ENCODE results near the gene ADGRG7. TPM values are rescaled to one million over a fixed set of nuclear protein-coding genes. Genes with fewer than 3 reads are reported as not detected.
A peak's percentile ranks its signal among the peaks of the same experiment; 100 is the strongest.

Gene ADGRG7
- total and polyA plus RNA-seq, 9 of the 15 experiments (the other 6 are each of a cell fraction or from before 2014, with no cell fraction given), result 0.03 TPM; not detected in 7

GRCh38 chr3:100574536-100574935 lies 34.9 kb upstream of the ADGRG7 start:
- Histone ChIP-seq H3K27me3 (ENCODE audit: control insufficient read depth in 2 of 2, insufficient read depth in 2 of 2, low read length in 2 of 2) (no peaks in the 10 kb centered on the region), H3K9me1 (ENCODE audit: control insufficient read depth, insufficient read depth, low read length) (no peaks in the 10 kb centered on the region), H3K9me3 (replicated peaks; ENCODE audit: control insufficient read depth, insufficient read depth, low read depth, low read length) (no peaks in the 10 kb centered on the region), H3K27ac (ENCODE audit: extremely low read depth, low read depth, low read length) (no peak overlapping the region), H3K9ac (ENCODE audit: insufficient read depth in 1 of 2, low read depth in 2 of 2, low read length in 2 of 2) (no peak overlapping the region), H3K4me2 (ENCODE audit: insufficient read depth, low read length) (no peak overlapping the region), H3K79me2 (ENCODE audit: control insufficient read depth, insufficient read depth, low read length) (no peaks in the 10 kb centered on the region), H3K4me3 (no peak overlapping the region), H4K20me1 (replicated peaks; ENCODE audit: control insufficient read depth, insufficient read depth, low read length) (no peaks in the 10 kb centered on the region), H2AFZ (ENCODE audit: low read depth, low read length) (no peak overlapping the region), H3K4me1 (replicated peaks in 1 of 2; ENCODE audit: control insufficient read depth in 2 of 2, insufficient read depth in 2 of 2, low read length in 2 of 2) (no peaks in the 10 kb centered on the region), H3K36me3 (ENCODE audit: control insufficient read depth, insufficient read depth, low read length) (no peaks in the 10 kb centered on the region)
- ATAC-seq (no peak), FAIRE-seq (no peak), DNase-seq (ENCODE audit: extremely low read depth in 1 of 4, low spot score in 3 of 4) (no peak)
- POLR2A ChIA-PET, result interaction anchor here (1.2 kb wide), 1 partner anchor 136 kb away, joined by 3 read pairs; no protein-coding TSS in a partner anchor
- intact Hi-C loops (cut with micrococcal nuclease), result no loop called here
- 33% methylated on average over 3 of the region's 3 CpGs for WGBS (ENCODE audit: insufficient coverage, low coverage, missing lambda C conversion rate)
- in situ Hi-C loops (cut with MboI), result no loop called here
- no TSS peak for BruUV-seq (replicated peaks)
- CTCF ChIA-PET (ENCODE audit: low intra/inter-chr PET ratio), result no interaction called here
- TF ChIP-seq LCOR (CRISPR knock-in tag; IDR thresholded peaks at IDR 0.05) (no peak), NFIC (IDR thresholded peaks at IDR 0.05) (peak; percentile 95), NFIX (CRISPR knock-in tag; IDR thresholded peaks at IDR 0.05; ENCODE audit: low read depth) (peak; percentile 87), RAD51 (IDR thresholded peaks at IDR 0.05; ENCODE audit: borderline replicate concordance, low read depth) (no peak)

- no peak for ATAC-seq
- H3K79me2 ChIP-seq (ENCODE audit: control insufficient read depth, insufficient read depth, low read length), result no peaks in the 10 kb centered on the region
- H3K9me1 ChIP-seq (ENCODE audit: control insufficient read depth, insufficient read depth, low read length), result no peaks in the 10 kb centered on the region
- POLR2A ChIA-PET, result interaction anchor here (1.2 kb wide), 1 partner anchor 135 kb away, joined by 3 read pairs; no protein-coding TSS in a partner anchor
- no peaks in the 10 kb centered on the region for H3K4me1 ChIP-seq (replicated peaks in 1 of 2; ENCODE audit: control insufficient read depth in 2 of 2, insufficient read depth in 2 of 2, low read length in 2 of 2)
- no peaks in the 10 kb centered on the region for H3K9me3 ChIP-seq (replicated peaks; ENCODE audit: control insufficient read depth, insufficient read depth, low read depth, low read length)
- in situ Hi-C loops (cut with MboI), result no loop called here
- DNase-seq (ENCODE audit: extremely low read depth in 1 of 4, low spot score in 3 of 4), result no peak
- intact Hi-C loops (cut with micrococcal nuclease), result no loop called here
- no peak overlapping the region for H2AFZ ChIP-seq (ENCODE audit: low read depth, low read length)
- H3K27me3 ChIP-seq (ENCODE audit: control insufficient read depth in 2 of 2, insufficient read depth in 2 of 2, low read length in 2 of 2), result no peaks in the 10 kb centered on the region
- H4K20me1 ChIP-seq (replicated peaks; ENCODE audit: control insufficient read depth, insufficient read depth, low read length), result no peaks in the 10 kb centered on the region
- H3K9ac ChIP-seq (ENCODE audit: insufficient read depth in 1 of 2, low read depth in 2 of 2, low read length in 2 of 2), result no peak overlapping the region
- H3K4me2 ChIP-seq (ENCODE audit: insufficient read depth, low read length), result no peak overlapping the region
- BruUV-seq (replicated peaks), result no TSS peak
- CTCF ChIA-PET (ENCODE audit: low intra/inter-chr PET ratio), result no interaction called here
- no peak overlapping the region for H3K4me3 ChIP-seq
- no peaks in the 10 kb centered on the region for H3K36me3 ChIP-seq (ENCODE audit: control insufficient read depth, insufficient read depth, low read length)
- no peak overlapping the region for H3K27ac ChIP-seq (ENCODE audit: extremely low read depth, low read depth, low read length)
- no peak for FAIRE-seq
- WGBS (ENCODE audit: insufficient coverage, low coverage, missing lambda C conversion rate), result 35% methylated on average over 5 of the region's 6 CpGs
- TF ChIP-seq STAT5B (CRISPR knock-in tag; IDR thresholded peaks at IDR 0.05) (no peak), ZZZ3 (IDR thresholded peaks at IDR 0.05) (no peak), MECOM (CRISPR knock-in tag; IDR thresholded peaks at IDR 0.05) (no peak), TBP (optimal IDR thresholded peaks at IDR 0.05; ENCODE audit: low read depth, low read length) (no peak), PTTG1 (tag; IDR thresholded peaks at IDR 0.05; ENCODE audit: low read depth) (no peak), HDAC2 (IDR thresholded peaks at IDR 0.05) (no peak), NFE2L1 (tag; IDR thresholded peaks at IDR 0.05; ENCODE audit: borderline replicate concordance, low read depth) (no peak), ZNF592 (IDR thresholded peaks at IDR 0.05) (no peak), CEBPB (tag; IDR thresholded peaks at IDR 0.05) (no peak)
Measured at GRCh38 chr3:100575704-100576103, 33.7 kb upstream of the ADGRG7 start.
